Mesothelial cell of epicardium (in vitro differentiated cells): Measurements from ENCODE around the gene KCNT2. TPM values are rescaled to one million over a fixed set of nuclear protein-coding genes. Genes with fewer than 3 reads are reported as not detected.
"Not testable (repeated sequence)": the region's sequence is repeated elsewhere in the genome, so short reads cannot be mapped to it uniquely, and the experiment has no call there.

Experiments
- DNase-seq, 2 experiments: peaks; one replicate each; pipeline ENCODE4 v3.0.0; 2021; ENCODE audit warnings: low spot score in 2 of 2; ENCODE audit not compliant: unreplicated experiment in 2 of 2
- H3K27ac Mint-ChIP-seq: 2 replicates; pipeline ENCODE4 v1.8.0; 2021; ENCODE audit warnings: mixed read lengths
- H3K27me3 Mint-ChIP-seq: 2 replicates; pipeline ENCODE4 v1.8.0; 2021; ENCODE audit warnings: low read depth, mixed read lengths
- H3K36me3 Mint-ChIP-seq: 2 replicates; pipeline ENCODE4 v1.8.0; 2021; ENCODE audit warnings: mixed read lengths
- H3K4me1 Mint-ChIP-seq: 2 replicates; pipeline ENCODE4 v1.8.0; 2021; ENCODE audit warnings: mixed read lengths
- H3K4me3 Mint-ChIP-seq: 2 replicates; pipeline ENCODE4 v1.8.0; 2021; ENCODE audit warnings: mild to moderate bottlenecking, moderate library complexity, mixed read lengths
- H3K9me3 Mint-ChIP-seq: 2 replicates; pipeline ENCODE4 v1.8.0; 2021; ENCODE audit warnings: mixed read lengths
- CTCF ChIP-seq: fragments of 200-600 bp; sonication (generic); IDR thresholded peaks from one replicate; pipeline ENCODE4 v1.5.0; 2021; ENCODE audit warnings: antibody characterized with exemption; ENCODE audit not compliant: unreplicated experiment
- total RNA-seq: library from RNA; stranded (reverse); gene quantifications from 3 replicates; pipeline ENCODE4 v1.2.1, GENCODE V29; 2021

KCNT2 gene
- total RNA-seq, 1 donor from 2014 or later, result 25.6 TPM

- no peaks in the 10 kb centered on the region for H3K9me3 Mint-ChIP-seq
- H3K27ac Mint-ChIP-seq, result no peak overlapping the region
- H3K27me3 Mint-ChIP-seq, result no peaks in the 10 kb centered on the region
- H3K4me1 Mint-ChIP-seq, result peaks cover 2% of the 10 kb centered on the region
- peaks cover 19% of the 10 kb centered on the region for H3K36me3 Mint-ChIP-seq
- H3K4me3 Mint-ChIP-seq, result no peak overlapping the region
- DNase-seq, result no peak
- TF ChIP-seq CTCF, result no peak
These were observed 330.4 kb downstream of the KCNT2 start for GRCh38 chr1:196277860-196278259.

GRCh38 chr1:196271212-196271947 is 336.9 kb downstream of the KCNT2 start:
- Mint-ChIP-seq H3K27ac (no peak overlapping the region), H3K27me3 (no peaks in the 10 kb centered on the region), H3K4me3 (no peak overlapping the region), H3K36me3 (peaks cover 7% of the 10 kb centered on the region), H3K9me3 (no peaks in the 10 kb centered on the region), H3K4me1 (peaks cover under 1% of the 10 kb centered on the region)
- no peak for DNase-seq
- no peak for TF ChIP-seq CTCF

GRCh38 chr1:196263086-196263485 is 345.2 kb downstream of the KCNT2 start:
- H3K4me3 Mint-ChIP-seq, DNase-seq, H3K9me3 Mint-ChIP-seq, H3K4me1 Mint-ChIP-seq, H3K27ac Mint-ChIP-seq, H3K27me3 Mint-ChIP-seq, H3K36me3 Mint-ChIP-seq: not testable (repeated sequence)

- no peaks in the 10 kb centered on the region for H3K27me3 Mint-ChIP-seq
- H3K4me3 Mint-ChIP-seq, result no peak overlapping the region
- no peaks in the 10 kb centered on the region for H3K4me1 Mint-ChIP-seq
- H3K27ac Mint-ChIP-seq, result no peak overlapping the region
- H3K36me3 Mint-ChIP-seq, result no peaks in the 10 kb centered on the region
- no peaks in the 10 kb centered on the region for H3K9me3 Mint-ChIP-seq
- DNase-seq, result no peak
- TF ChIP-seq CTCF, result no peak
These were observed 348.0 kb downstream of the KCNT2 start for GRCh38 chr1:196260270-196260669.

GRCh38 chr1:196259316-196259715 is 348.9 kb downstream of the KCNT2 start:
- no peak for DNase-seq
- no peaks in the 10 kb centered on the region for H3K4me1 Mint-ChIP-seq
- H3K27me3 Mint-ChIP-seq, result no peaks in the 10 kb centered on the region
- no peak overlapping the region for H3K27ac Mint-ChIP-seq
- no peak for TF ChIP-seq CTCF
- H3K4me3 Mint-ChIP-seq, result no peak overlapping the region
- H3K36me3 Mint-ChIP-seq, result no peaks in the 10 kb centered on the region
- no peaks in the 10 kb centered on the region for H3K9me3 Mint-ChIP-seq

GRCh38 chr1:196255762-196256161 is 352.5 kb downstream of the KCNT2 start:
- Mint-ChIP-seq H3K4me3 (no peak overlapping the region), H3K4me1 (no peaks in the 10 kb centered on the region), H3K36me3 (no peaks in the 10 kb centered on the region), H3K9me3 (no peaks in the 10 kb centered on the region), H3K27me3 (no peaks in the 10 kb centered on the region), H3K27ac (no peak overlapping the region)
- no peak for DNase-seq
- no peak for TF ChIP-seq CTCF
